ENCODE data around the gene SF3A1.

SF3A1 gene

GRCh38 chr22:30321461-30321860 lies 35.2 kb downstream of the SF3A1 start:
- DNase-seq, result no peak

GRCh38 chr22:30320021-30320556 lies 36.6 kb downstream of the SF3A1 start:
- DNase-seq, result no peak

- peak in 1 of 2 donors; percentile 37 for DNase-seq
These were observed 37.8 kb downstream of the SF3A1 start for GRCh38 chr22:30318799-30319419.

GRCh38 chr22:30317778-30318177 lies 38.9 kb downstream of the SF3A1 start:
- DNase-seq, result no peak

- no peak for DNase-seq
These were observed 40.6 kb downstream of the SF3A1 start for GRCh38 chr22:30315962-30316576.

GRCh38 chr22:30314915-30315314 lies 41.8 kb downstream of the SF3A1 start:
- DNase-seq, result peak; percentile 71 to 96

- DNase-seq, result no peak
These were observed 42.9 kb downstream of the SF3A1 start for GRCh38 chr22:30313527-30314363.

GRCh38 chr22:30312053-30312452 lies 44.6 kb downstream of the SF3A1 start:
- peak in 1 of 2 donors; percentile 35 for DNase-seq

- DNase-seq, result no peak
These were observed 45.6 kb downstream of the SF3A1 start for GRCh38 chr22:30310881-30311771.

GRCh38 chr22:30309951-30310741 lies 46.5 kb downstream of the SF3A1 start:
- peak; percentile 79 to 89 for DNase-seq

- DNase-seq, result peak in 1 of 2 donors; percentile 43
These were observed 48.0 kb downstream of the SF3A1 start for GRCh38 chr22:30308518-30309230.

GRCh38 chr22:30308093-30308492 lies 48.6 kb downstream of the SF3A1 start:
- no peak for DNase-seq

GRCh38 chr22:30307041-30307574 lies 49.6 kb downstream of the SF3A1 start:
- DNase-seq, result no peak

GRCh38 chr22:30306627-30307011 lies 50.1 kb downstream of the SF3A1 start:
- DNase-seq, result no peak

GRCh38 chr22:30305906-30306626 lies 50.6 kb downstream of the SF3A1 start:
- DNase-seq, result no peak

GRCh38 chr22:30305519-30305905 lies 51.2 kb downstream of the SF3A1 start:
- DNase-seq, result peak in 1 of 2 donors; percentile 65

- no peak for DNase-seq
These were observed 52.0 kb downstream of the SF3A1 start for GRCh38 chr22:30304495-30305244.

- no peak for DNase-seq
These were observed 53.9 kb downstream of the SF3A1 start for GRCh38 chr22:30302810-30303138.

Data from inflammatory macrophage treated with lipopolysaccharide for 1 hour (primary cell).